ENCODE results near the gene FYB1. TPM values are rescaled to one million over a fixed set of nuclear protein-coding genes. Genes with fewer than 3 reads are reported as not detected.

The FYB1 gene
- total RNA-seq, 2 experiments from 2014 or later = 82.8 to 83.0 TPM

- H3K9me3 Mint-ChIP-seq = peaks cover 8% of the 10 kb centered on the region
- peak overlapping the region; percentile 89 for H3K27ac Mint-ChIP-seq
- peaks cover 95% of the 10 kb centered on the region for H3K4me1 Mint-ChIP-seq (ENCODE audit: low read depth)
- DNase-seq = no peak
- TF ChIP-seq CTCF (IDR thresholded peaks at IDR 0.05) = no peak
- CTCF ChIA-PET = interaction anchor here (0.7 to 4.3 kb wide), 12 partner anchors 9 to 106 kb away, joined by 3 to 17 read pairs (median 3); no protein-coding TSS in a partner anchor
- POLR2A ChIA-PET = interaction anchor here (1.0 to 15.6 kb wide), 5 partner anchors 13 to 39 kb away, joined by 3 to 202 read pairs (median 9); no protein-coding TSS in a partner anchor
- H3K4me3 Mint-ChIP-seq = peak overlapping the region; percentile 55
- H3K27me3 Mint-ChIP-seq = no peaks in the 10 kb centered on the region
- intact Hi-C loops (cut with micrococcal nuclease) = loop anchor here (5.0 kb wide), 1 partner anchor 34 kb away; no protein-coding TSS in a partner anchor
- no peak for ATAC-seq
- peaks cover 28% of the 10 kb centered on the region for H3K36me3 Mint-ChIP-seq (ENCODE audit: low read depth)
Observed at GRCh38 chr5:39178171-39178570, 41.2 kb downstream of the FYB1 start.

GRCh38 chr5:39177631-39177964 is 41.8 kb downstream of the FYB1 start:
- DNase-seq (no peak), ATAC-seq (peak; percentile 16)
- Mint-ChIP-seq H3K4me3 (peak overlapping the region; percentile 55), H3K27ac (peak overlapping the region; percentile 89), H3K27me3 (no peaks in the 10 kb centered on the region), H3K36me3 (ENCODE audit: low read depth) (peaks cover 33% of the 10 kb centered on the region), H3K4me1 (ENCODE audit: low read depth) (peaks cover 95% of the 10 kb centered on the region), H3K9me3 (peaks cover 14% of the 10 kb centered on the region)
- no peak for TF ChIP-seq CTCF (IDR thresholded peaks at IDR 0.05)
- intact Hi-C loops (cut with micrococcal nuclease) = loop anchor here (1.0 to 5.0 kb wide), 3 partner anchors 10 to 35 kb away; no protein-coding TSS in a partner anchor
- ChIA-PET CTCF (interaction anchor here (0.7 to 4.3 kb wide), 10 partner anchors 10 to 106 kb away, joined by 3 to 17 read pairs (median 3); no protein-coding TSS in a partner anchor), POLR2A (interaction anchor here (1.0 to 15.6 kb wide), 5 partner anchors 13 to 39 kb away, joined by 3 to 202 read pairs (median 9); no protein-coding TSS in a partner anchor)

- ATAC-seq (peak; percentile 64), DNase-seq (peak; percentile 79)
- peak overlapping the region; percentile 55 for H3K4me3 Mint-ChIP-seq
- H3K36me3 Mint-ChIP-seq (ENCODE audit: low read depth) = peaks cover 36% of the 10 kb centered on the region
- CTCF ChIA-PET = interaction anchor here (0.7 to 4.3 kb wide), 10 partner anchors 10 to 107 kb away, joined by 3 to 17 read pairs (median 3); no protein-coding TSS in a partner anchor
- H3K27me3 Mint-ChIP-seq = no peaks in the 10 kb centered on the region
- TF ChIP-seq CTCF (IDR thresholded peaks at IDR 0.05) = no peak
- H3K4me1 Mint-ChIP-seq (ENCODE audit: low read depth) = peaks cover 93% of the 10 kb centered on the region
- H3K27ac Mint-ChIP-seq = peak overlapping the region; percentile 89
- POLR2A ChIA-PET = interaction anchor here (1.0 to 15.6 kb wide), 7 partner anchors 12 to 40 kb away, joined by 3 to 202 read pairs (median 8); no protein-coding TSS in a partner anchor
- peaks cover 16% of the 10 kb centered on the region for H3K9me3 Mint-ChIP-seq
- intact Hi-C loops (cut with micrococcal nuclease) = loop anchor here (1.0 to 5.0 kb wide), 3 partner anchors 10 to 35 kb away; no protein-coding TSS in a partner anchor
Observed at GRCh38 chr5:39176759-39177630, 42.4 kb downstream of the FYB1 start.

GRCh38 chr5:39175273-39175955 is 43.9 kb downstream of the FYB1 start:
- ATAC-seq = peak; percentile 76
- peak overlapping the region; percentile 55 for H3K4me3 Mint-ChIP-seq
- H3K9me3 Mint-ChIP-seq = peaks cover 20% of the 10 kb centered on the region
- no peak for TF ChIP-seq CTCF (IDR thresholded peaks at IDR 0.05)
- ChIA-PET CTCF (interaction anchor here (0.9 to 4.3 kb wide), 12 partner anchors 7 to 108 kb away, joined by 3 to 17 read pairs (median 5); no protein-coding TSS in a partner anchor), POLR2A (interaction anchor here (0.6 to 15.6 kb wide), 6 partner anchors 10 to 99 kb away, joined by 3 to 202 read pairs (median 8); no protein-coding TSS in a partner anchor)
- DNase-seq = peak; percentile 77
- no peaks in the 10 kb centered on the region for H3K27me3 Mint-ChIP-seq
- intact Hi-C loops (cut with micrococcal nuclease) = loop anchor here (1.0 to 5.0 kb wide), 2 partner anchors 10 to 37 kb away; no protein-coding TSS in a partner anchor
- peaks cover 93% of the 10 kb centered on the region for H3K4me1 Mint-ChIP-seq (ENCODE audit: low read depth)
- peaks cover 43% of the 10 kb centered on the region for H3K36me3 Mint-ChIP-seq (ENCODE audit: low read depth)
- H3K27ac Mint-ChIP-seq = peak overlapping the region; percentile 89

Data from activated CD8-positive, alpha-beta T cell treated with anti-CD3 and anti-CD28 coated beads for 36 hours (primary cell).